Peyer's patch (tissue), 4 donors: ENCODE data around the gene PTP4A2.

Experiments
- CTCF ChIP-seq, 6 experiments: fragments of 450-650 bp in 4 of 6; fragments of 200-600 bp in 2 of 6; sonication (generic) in 1 of 6; IDR thresholded peaks; one replicate each; pipeline ENCODE4 v1.5.1; 2017 to 2019; ENCODE audit warnings: antibody characterized with exemption in 6 of 6, mild to moderate bottlenecking in 3 of 6, moderate library complexity in 1 of 6
- POLR2A ChIP-seq, 2 donors: fragments of 450-650 bp; IDR thresholded peaks; one replicate each; pipeline ENCODE4 v1.5.1; 2017; ENCODE audit warnings: antibody characterized with exemption in 2 of 2, mild to moderate bottlenecking in 2 of 2, moderate library complexity in 2 of 2

GRCh38 chr1:31981456-31981839 is 43.3 kb upstream of the PTP4A2 start:
- TF ChIP-seq POLR2A (IDR thresholded peaks at IDR 0.05) (no peak), CTCF (IDR thresholded peaks at IDR 0.05) (no peak)
